Activated CD4-positive, alpha-beta T cell treated with anti-CD3 and anti-CD28 coated beads, Interleukin-2, amount 50 U/mL, for 48 hours (primary cell): Measurements from ENCODE around the gene SPEF2.
"Not testable (repeated sequence)": the region's sequence is repeated elsewhere in the genome, so short reads cannot be mapped to it uniquely, and the experiment has no call there.

Source experiments
- DNase-seq, 2 experiments: peaks; one replicate each; pipeline ENCODE4 v3.0.0-alpha.2; 2020

The SPEF2 gene

DNA sequence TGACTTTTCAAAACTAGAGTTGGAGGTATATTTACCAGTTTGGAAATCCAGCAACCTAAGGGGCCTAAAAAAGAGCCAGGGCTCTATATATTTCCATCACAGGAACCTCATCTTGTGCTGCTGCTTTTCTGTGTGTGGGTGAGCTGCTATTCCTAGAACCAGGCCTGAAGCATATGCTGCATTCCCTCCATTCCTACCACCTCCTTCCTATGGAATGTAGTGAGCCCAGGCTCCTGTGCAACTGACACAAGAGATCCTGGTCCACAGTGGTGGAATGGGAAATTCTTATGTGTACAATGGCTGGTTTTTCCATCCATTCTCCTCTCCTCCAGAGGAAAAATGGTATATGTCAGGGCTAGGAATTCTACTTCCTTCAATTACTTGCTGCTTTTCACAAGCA, 39.1 kb downstream of the SPEF2 start:
- no peak for DNase-seq

DNA sequence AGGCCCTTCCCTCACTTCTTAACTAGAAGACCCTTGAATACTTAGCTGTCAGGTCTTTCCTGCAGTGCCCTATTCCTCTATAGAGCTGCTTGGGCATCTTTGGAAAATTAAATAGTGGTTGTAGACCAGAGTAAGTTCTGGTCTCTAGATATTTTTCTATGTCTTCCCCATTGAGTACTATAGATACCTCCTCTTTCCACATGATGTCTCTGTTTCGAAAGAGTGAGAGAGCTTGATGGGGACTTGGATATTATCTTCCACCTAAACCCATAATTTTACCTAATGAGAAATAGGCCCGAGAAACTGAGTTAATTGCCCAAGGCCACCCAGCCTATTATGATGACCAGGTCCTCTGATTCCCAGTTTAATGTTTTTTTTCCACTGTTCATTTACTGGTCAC, 40.2 kb downstream of the SPEF2 start:
- no peak for DNase-seq

DNA sequence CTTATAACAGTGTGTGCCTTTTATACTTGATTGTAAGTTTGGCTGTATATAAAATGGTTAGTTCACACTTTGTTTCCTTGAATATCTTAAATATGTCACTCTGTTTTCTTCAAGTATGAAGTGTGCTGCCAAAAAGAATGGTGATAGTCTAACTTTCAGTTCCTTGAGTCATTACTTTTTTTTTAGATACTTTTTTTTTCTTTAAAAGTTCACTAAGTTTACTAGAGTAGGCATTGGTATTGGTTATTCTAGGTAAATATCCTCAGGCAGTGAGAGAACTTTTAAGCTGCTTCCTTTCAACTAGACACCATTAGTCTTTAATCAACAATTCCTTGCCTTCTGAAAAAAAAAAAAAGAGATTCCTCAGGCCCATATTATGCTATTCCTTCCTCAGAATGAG, 41.9 kb downstream of the SPEF2 start:
- no peak for DNase-seq

DNA sequence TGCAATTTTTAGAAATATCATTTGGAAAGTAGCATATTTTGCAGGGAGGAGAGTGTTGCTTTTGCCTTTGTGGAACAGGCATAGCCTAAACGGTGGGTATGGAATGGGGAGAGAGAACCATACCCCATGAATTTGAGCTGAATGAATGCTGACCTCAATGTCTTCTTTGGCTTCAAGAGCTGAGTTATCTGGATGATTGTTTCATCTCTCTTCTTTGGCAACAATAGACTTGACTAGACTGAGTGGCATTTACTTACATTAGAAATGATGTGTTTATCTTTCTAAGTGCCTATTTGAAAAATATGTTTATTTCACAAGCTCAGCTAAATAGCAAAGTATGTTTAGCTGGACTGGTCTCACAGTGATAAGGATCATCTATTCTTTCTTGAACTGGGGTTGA, 42.8 kb downstream of the SPEF2 start:
- no peak for DNase-seq

DNA sequence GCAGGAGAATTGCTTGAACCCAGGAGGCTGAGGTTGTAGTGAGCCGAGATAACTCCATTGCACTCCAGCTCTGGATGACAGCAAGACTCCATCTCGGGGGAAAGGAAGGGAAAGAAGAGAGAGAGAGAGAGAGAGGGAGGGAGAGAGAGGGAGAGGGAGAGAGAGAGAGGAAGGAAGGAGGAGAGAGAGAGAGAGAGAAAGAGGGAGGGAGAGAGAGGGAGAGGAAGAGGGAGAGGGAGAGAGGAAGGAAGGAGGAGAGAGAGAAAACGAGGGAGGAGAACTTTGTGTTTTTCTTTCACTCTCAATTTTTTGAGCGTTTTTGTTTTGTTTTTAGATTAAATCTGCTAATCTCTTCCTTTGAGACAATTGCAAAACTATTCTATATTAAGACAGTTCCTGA, 46.9 kb downstream of the SPEF2 start:
- no peak for DNase-seq

DNA sequence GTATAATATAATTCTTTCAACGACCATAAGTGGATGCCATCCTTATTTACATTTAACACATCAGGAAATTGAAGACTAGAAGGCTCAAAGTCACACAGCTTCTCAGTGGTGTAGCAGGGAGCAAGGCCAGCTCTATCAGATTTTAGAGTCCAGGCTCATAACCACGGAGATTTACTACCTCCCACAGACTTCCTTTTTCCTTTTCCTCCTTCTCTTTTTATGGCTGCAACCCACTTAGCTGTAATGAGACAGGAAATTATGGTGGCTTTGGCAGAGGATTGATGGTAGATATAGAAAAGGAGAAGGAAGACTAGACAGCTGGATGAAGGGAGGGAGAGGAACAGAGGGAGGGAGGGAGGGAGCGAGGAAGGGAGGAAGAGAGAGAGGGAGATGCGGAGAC, 47.4 kb downstream of the SPEF2 start:
- no peak for DNase-seq

DNA sequence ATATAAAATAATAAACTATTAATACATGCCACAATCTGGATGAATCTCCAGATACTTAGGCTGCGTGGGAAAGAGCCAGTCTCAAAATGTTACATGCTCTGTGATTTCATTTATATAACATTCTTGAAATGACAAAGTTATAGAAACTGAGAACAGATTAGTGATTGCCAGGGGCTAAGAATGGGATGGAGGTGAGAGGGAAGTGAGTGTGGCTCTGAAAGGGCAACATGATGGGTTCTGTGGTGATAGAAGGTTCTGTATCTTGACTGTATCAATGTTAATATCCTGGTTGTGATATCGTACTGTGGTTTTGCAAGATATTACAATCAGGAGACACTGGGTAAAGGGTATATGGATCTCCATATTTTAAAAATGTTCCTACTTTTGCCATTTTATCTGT, 50.7 kb downstream of the SPEF2 start:
- DNase-seq: no peak

DNA sequence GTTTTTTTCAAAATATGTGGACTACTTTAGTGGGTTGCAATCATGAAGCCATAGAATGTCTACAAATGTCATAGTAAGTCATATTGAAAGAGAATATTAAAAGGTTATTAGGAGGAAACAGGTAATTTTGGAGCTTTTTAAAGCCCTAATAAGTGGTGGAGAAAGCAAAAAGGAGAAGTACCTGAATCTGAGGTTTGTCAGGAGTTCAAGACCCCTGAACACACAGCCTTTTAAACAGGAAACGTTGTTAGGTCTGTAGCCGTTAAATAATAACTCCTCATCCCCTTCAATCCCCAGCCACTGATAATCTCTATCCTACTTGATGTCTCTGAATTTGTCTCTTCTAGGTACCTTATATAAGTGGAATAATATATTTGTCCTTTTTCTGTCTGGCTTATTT, 51.1 kb downstream of the SPEF2 start:
- no peak for DNase-seq

DNA sequence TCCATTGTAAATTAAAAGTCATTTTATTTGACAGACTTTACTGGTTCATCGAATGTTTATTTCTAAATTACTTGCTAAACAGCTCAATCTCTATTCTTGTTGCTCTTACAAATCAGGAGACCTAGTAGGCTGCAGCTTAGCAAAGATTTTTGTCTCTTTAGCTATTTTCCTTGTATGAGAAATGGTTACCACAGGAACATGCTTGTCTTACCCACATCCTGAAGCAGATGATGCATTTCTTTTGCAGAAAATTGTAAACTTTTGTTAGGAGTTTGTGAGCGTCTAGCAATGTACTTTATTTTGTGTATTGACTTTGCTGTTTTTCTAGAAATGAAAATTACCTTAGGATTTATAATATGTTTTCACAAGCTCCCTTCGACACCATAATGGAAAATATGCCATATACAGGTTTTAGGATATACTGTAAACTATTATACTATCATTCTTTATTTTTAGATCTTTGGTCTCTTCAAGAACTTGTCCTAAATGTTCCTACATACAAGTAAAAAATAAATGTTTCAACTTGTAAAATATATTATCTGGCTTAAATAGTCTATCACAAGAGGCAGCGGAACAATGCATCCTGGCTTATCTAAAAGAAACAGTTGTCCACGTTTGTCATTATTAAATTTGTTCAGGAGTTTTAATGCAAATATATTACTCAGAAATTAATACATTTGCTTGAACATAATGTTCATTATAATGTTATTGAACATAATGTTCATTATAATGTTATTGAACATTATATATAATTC, 54.1 kb downstream of the SPEF2 start:
- no peak for DNase-seq

DNA sequence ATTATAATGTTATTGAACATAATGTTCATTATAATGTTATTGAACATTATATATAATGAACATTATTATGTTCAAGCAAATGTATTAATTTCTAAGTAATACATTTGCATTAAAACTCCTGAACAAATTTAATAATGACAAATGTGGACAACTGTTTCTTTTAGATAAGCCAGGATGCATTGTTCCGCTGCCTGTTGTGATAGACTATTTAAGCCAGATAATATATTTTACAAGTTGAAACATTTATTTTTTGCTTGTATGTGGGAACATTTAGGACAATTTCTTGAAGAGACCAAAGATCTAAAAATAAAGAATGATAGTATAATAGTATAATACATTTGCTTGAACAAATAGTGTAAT, 54.6 kb downstream of the SPEF2 start:
- DNase-seq: not testable (repeated sequence)

DNA sequence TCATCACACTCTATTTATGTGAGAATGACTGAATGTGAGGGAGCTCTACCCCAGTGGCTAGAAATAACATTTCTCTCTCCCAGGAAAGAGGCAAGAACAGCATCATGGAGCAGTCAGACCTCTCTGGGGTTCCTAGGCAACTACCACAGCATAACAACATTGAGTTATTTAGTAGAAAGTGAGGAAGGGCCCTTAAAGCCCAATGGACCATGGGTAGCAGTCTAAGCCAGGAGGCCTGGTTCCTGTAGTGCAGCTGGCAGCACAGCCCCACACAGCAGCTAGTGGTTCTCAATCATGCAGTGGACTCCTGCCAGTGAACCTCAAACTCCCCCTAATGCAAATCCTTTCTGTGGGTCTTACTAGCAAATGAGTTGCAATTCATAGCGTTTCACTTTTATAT, 55.3 kb downstream of the SPEF2 start:
- peak; percentile 22 to 23 for DNase-seq

DNA sequence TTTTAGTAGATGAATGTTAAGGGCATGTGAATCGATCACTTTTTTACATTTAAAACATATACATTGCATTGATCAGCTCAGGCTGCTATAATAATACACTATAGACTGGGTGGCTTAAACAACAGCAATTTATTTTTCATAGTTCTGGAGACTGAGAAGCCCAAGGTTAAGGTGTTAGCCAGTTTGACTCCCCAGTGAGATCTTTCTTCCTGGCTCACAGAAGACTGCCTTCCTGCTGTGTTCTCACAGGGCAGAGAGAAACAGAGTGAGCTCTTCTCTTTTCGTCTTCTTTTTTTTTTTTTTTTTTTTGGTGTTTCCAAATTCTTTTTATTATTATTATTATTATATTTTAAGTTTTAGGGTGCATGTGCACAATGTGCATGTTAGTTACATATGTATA, 56.4 kb downstream of the SPEF2 start:
- DNase-seq: no peak

DNA sequence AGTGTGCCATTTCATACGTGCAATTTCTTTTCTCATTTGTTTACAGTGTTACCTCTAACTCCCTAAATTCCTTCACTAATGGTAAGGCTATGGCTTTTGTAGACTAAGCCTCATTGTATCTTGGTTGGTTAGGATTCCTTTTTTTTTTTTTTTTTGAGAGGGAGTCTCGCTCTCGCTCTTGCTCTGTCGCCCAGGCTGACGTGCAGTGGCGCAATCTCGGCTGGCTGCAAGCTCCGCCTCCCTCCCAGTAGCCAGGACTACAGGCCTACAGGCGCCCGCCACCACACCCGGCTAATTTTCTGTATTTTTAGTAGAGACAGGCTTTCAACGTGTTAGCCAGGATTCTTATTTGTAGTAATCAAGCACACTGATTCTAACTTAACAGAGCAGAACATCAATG, 57.7 kb downstream of the SPEF2 start:
- DNase-seq: no peak

DNA sequence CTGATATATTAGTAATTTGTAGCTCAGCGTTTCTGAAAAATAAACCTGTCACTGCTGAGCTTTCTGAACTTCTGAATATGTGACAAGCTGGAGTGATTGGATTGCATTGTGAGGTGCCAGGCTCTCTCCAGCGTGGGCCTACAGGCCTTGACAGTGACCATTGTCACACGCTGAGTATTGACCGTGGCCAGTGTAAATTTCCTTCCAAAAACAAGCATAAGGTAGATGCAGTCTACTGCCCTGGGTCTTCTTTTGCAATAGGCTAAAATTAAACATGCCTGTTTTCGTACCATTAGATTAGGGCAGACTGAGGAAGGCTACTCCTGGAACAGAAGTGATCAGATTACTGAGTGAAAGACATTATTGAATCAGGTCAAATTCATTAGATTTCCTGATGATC, 60.2 kb downstream of the SPEF2 start:
- DNase-seq: no peak

DNA sequence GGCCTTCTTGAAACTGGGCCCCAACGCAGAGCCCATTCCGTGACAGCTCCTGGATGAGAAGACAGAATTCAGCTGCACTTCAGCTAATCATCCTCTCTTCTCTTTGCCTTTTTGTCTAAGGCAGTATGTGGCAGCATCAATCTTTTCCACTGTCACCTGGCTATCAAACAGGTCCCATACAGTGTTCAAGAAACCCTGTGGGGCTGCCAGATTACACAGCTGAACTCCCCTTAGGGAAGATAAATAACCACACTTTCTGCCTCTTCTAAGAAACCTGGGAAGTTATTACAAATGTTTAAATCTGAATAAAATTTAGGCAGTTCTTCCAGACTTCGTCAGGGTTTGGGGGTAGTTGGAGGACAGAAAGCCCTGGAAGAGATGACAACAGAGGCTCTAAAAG, 61.0 kb downstream of the SPEF2 start:
- DNase-seq: no peak

DNA sequence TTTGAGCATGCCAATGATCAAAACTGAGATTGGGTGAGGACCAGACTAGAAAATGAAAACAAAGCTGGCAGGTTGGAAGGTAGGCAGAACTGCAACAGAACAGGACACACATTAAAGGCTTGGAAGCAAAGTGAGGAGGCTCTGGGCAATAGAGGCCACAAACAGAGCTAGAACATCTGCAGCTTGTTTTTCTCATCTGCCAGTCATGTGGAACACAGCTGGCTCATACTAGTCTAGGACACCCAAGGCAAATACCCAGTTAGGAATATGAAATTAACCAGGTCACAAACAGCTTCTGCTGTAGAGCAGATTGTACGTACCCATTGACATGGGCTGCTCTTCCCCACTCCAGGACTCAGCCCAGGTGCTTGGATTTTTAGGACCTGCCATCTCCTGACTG, 61.7 kb downstream of the SPEF2 start:
- no peak for DNase-seq

DNA sequence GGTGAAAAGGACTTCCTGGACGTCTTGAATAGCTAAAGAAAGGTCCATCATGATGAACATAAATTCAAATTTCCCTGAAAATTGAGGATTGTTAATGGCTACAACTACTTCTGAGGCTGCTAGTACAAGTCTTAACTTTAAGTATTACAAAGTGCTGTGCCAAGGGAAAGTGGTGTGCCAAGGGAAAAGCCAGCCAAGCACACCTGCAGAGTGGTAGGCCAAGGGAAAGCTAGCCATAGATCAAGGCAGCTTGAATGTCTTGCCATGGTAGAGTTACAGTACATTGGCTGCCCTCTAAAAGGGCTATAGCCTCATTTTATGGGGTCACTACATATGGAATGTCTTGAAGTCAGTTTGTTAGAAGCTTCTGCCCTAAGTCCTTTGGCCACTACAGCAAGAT, 64.2 kb downstream of the SPEF2 start:
- DNase-seq: no peak

DNA sequence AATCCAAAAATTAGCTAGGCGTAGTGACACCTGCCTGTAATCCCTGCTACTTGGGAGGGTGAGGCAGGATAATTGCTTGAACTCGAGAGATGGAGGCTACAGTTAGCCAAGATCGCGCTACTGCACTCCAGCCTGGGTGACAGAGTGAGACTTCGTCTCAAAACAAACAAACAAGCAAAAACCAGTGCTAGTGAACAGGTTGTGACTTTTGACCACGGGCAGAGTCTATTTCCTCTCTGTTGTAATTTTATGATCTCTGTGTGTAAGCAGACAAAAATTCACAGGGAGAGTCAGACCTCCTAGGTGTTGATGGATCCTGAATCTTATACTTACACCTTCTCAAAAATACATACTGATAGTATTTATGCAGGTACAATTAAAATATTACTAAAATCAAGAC, 65.8 kb downstream of the SPEF2 start:
- DNase-seq: no peak

DNA sequence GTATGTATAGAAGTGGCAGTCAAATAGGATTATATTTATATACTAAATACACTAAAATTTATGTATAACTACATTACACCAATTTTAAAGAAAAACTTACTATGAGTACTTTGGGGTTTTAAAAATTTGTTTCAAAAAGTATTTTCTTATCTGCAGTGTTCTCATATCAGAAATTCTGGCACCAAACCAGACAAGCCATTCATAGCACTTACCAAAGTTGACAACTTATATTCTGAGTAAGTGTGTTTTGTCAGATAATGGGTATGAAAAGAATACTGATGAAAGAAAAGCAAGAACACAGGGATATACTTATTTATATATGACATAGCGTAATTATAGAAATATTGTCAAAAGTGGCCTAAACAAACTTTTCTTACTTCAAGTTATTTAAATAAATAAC, 67.5 kb downstream of the SPEF2 start:
- no peak for DNase-seq

DNA sequence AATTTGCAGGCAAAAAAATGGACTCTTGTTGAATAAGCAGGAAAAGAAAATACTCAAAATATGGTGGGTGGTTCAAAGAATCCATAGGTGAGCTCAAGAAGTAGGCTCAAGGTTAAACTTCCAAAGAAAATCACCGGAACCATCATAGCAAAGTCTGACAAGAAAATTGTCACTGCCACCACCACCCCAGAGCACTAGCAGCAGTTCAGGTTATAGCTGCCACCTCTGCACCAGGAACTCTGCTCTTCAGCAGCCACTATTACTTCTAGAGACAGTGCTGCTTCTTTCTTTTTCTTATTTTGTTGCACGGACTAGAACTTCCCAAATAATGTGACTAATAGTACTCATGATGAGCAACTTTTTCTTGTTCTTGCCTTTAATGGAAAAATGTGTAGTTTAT, 70.3 kb downstream of the SPEF2 start:
- DNase-seq: no peak

DNA sequence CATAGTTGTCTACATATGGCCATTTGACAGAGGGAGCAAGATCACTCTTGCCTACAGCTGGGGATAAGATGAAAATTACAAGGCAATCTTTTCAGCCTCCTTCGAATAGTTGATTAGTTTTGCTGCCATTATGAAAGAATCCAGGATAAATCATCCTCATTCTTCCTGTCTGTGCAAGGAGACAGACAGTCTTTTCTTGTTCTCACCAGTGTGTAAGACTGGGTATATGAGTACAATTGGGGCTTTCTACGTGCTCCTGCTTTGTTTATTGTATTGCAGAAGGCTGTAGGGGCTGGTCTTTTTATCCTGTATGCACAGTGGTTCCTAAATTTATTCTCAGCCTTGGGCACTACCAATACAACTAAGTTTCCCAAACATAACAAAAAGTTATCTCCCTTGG, 76.8 kb downstream of the SPEF2 start:
- no peak for DNase-seq

DNA sequence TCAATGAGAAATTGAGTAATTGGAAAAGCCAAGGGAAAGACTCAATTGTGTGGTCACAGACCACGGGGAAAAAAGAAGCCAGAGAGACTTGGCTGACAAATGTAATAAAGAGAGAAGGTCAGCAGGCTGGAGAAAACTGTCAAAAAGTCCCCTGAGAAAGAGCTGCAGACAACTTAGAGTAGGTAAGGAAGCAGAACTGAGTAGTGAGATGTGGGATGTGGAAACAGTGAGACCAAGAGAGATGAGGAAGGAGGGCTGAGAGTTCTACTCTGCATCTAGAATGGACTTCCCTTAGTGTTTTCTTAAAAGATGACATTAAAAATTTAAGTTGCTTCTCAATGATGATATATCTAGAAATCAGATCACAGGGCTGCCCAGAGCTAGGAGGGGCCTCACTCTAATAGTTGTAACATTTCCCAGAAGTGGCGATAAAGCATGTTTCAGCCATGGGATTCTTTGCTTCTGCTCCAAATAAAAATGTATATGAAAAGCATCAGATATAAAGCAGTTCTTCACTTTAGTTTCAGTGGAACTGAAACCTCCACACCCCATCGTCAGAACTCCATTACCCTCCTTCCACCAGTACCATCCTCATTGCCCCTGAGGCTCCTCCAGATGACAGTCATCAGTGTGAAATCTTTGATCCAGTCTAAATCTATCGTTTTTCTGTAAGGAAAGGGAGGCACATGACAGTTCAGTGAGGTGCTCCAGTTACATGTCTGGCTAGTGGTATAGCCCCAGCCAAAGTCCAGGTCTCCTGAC, 80.6 kb downstream of the SPEF2 start:
- no peak for DNase-seq

DNA sequence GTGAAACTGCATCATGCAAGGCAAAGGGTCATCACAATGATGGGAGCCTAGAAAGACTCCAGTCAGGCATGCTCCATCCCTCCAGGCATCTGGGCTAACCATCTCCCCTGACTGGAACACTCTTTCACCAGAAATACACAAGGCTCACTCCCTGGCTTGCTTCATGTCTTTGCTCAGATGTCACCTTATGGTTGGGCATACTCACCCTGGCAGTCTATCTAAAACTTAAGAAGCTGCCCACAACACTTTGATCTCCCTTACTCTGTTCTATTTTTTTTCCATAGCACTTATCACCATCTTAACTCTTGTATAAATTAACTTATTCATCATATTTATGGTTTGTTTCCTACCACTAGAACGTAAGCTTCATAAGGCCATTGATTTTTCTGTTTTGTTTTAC, 90.0 kb downstream of the SPEF2 start:
- DNase-seq: no peak

DNA sequence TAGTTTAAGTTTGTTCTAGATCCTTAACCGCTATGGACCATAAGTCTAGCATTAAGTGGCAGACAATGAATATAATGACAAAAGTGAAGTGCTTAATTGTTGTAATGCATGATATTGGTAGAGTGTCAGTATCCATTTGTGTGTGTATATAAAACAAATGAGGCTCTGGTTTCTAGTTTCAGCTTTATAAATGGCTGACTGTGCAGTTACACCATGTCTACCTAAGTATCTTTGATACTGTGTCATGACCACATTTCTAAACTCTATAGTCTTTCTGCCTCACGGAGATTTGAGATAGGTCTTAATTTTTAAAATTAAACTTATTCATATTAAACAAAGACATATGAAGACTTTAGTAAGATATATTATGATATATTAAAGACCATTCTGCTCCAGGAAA, 92.0 kb downstream of the SPEF2 start:
- DNase-seq: no peak

DNA sequence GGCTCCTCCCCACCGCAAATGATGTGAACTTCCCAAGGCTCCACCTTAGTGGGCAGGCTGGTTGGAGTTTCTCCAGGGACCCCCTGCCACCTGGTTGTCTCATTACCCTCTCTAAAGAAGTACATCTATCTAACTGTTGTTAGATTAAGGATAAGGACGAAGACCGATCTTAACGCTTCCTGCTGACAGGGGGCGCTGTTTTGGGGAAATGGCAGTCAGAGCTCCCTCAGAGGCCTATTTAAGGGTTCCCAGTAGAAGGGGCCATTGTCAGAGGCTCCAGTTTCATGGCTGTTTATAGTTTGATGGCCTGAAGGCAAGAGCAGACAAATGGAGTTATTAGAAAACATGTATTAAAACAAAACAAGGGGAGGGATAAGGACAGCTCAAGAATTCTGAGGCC, 100.1 kb downstream of the SPEF2 start:
- peak in 1 of 2 experiments; percentile 18 for DNase-seq
